Breast epithelium (tissue), 3 donors: ENCODE results near the gene PTPN18.

ENCODE experiments used
- POLR2AphosphoS5 ChIP-seq, 3 donors: sonication (generic); formaldehyde crosslinking; IDR thresholded peaks; one replicate each; pipeline ENCODE4 v1.6.1; 2017; ENCODE audit warnings: antibody characterized with exemption in 3 of 3
- TF ChIP-seq, protein P1 (sequence below), 3 donors: fragments of 450-650 bp; IDR thresholded peaks; one replicate each; pipeline ENCODE4 v1.5.1; 2016 to 2017; ENCODE audit warnings: antibody characterized with exemption in 3 of 3, mild to moderate bottlenecking in 3 of 3, moderate library complexity in 3 of 3

- TF ChIP-seq, protein P1, sequence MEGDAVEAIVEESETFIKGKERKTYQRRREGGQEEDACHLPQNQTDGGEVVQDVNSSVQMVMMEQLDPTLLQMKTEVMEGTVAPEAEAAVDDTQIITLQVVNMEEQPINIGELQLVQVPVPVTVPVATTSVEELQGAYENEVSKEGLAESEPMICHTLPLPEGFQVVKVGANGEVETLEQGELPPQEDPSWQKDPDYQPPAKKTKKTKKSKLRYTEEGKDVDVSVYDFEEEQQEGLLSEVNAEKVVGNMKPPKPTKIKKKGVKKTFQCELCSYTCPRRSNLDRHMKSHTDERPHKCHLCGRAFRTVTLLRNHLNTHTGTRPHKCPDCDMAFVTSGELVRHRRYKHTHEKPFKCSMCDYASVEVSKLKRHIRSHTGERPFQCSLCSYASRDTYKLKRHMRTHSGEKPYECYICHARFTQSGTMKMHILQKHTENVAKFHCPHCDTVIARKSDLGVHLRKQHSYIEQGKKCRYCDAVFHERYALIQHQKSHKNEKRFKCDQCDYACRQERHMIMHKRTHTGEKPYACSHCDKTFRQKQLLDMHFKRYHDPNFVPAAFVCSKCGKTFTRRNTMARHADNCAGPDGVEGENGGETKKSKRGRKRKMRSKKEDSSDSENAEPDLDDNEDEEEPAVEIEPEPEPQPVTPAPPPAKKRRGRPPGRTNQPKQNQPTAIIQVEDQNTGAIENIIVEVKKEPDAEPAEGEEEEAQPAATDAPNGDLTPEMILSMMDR (IDR thresholded peaks at IDR 0.05): no peak
- no peak for TF ChIP-seq POLR2AphosphoS5 (IDR thresholded peaks at IDR 0.05)
Observed at GRCh38 chr2:130358420-130359350, 2.8 kb downstream of the PTPN18 start.
